ENCODE results near the gene BICC1. TPM values are rescaled to one million over a fixed set of nuclear protein-coding genes. Genes with fewer than 3 reads are reported as not detected.

BICC1 gene
- total and polyA plus RNA-seq, 2 of the 8 experiments (the other 6 are each of a cell fraction or from before 2014, with no cell fraction given): 0.20 to 0.73 TPM

- TF ChIP-seq USF2 (IDR thresholded peaks at IDR 0.05; ENCODE audit: low read length): no peak
- TF ChIP-seq SIX5 (IDR thresholded peaks at IDR 0.05; ENCODE audit: low read depth, low read length): no peak
Observed at GRCh38 chr10:58806323-58806722, 293.7 kb downstream of the BICC1 start (continued).
